ENCODE results near the gene RALGAPB.

RALGAPB gene

GRCh38 chr20:38548356-38549083 is 75.9 kb downstream of the RALGAPB start:
- no peak for DNase-seq (ENCODE audit: low read depth in 2 of 2)

- DNase-seq (ENCODE audit: low read depth in 2 of 2), result no peak
Observed at GRCh38 chr20:38550274-38550673, 77.6 kb downstream of the RALGAPB start.

- DNase-seq (ENCODE audit: low read depth in 2 of 2), result no peak
Observed at GRCh38 chr20:38551056-38551626, 78.5 kb downstream of the RALGAPB start.

GRCh38 chr20:38554986-38555385 is 82.3 kb downstream of the RALGAPB start:
- no peak for DNase-seq (ENCODE audit: low read depth in 2 of 2)

- no peak for DNase-seq (ENCODE audit: low read depth in 2 of 2)
Observed at GRCh38 chr20:38555395-38555794, 82.8 kb downstream of the RALGAPB start.

- DNase-seq (ENCODE audit: low read depth in 2 of 2), result no peak
Observed at GRCh38 chr20:38557174-38557573, 84.5 kb downstream of the RALGAPB start.

GRCh38 chr20:38558596-38559360 is 86.1 kb downstream of the RALGAPB start:
- DNase-seq (ENCODE audit: low read depth in 2 of 2), result no peak

- DNase-seq (ENCODE audit: low read depth in 2 of 2), result no peak
Observed at GRCh38 chr20:38559764-38560163, 87.1 kb downstream of the RALGAPB start.

- DNase-seq (ENCODE audit: low read depth in 2 of 2), result no peak
Observed at GRCh38 chr20:38563802-38564431, 91.3 kb downstream of the RALGAPB start.

- DNase-seq (ENCODE audit: low read depth in 2 of 2), result no peak
Observed at GRCh38 chr20:38564680-38565079, 92.0 kb downstream of the RALGAPB start.

GRCh38 chr20:38566036-38566598 is 93.5 kb downstream of the RALGAPB start:
- no peak for DNase-seq (ENCODE audit: low read depth in 2 of 2)

GRCh38 chr20:38569747-38570525 is 97.3 kb downstream of the RALGAPB start:
- no peak for DNase-seq (ENCODE audit: low read depth in 2 of 2)

- no peak for DNase-seq (ENCODE audit: low read depth in 2 of 2)
Observed at GRCh38 chr20:38573413-38573812, 100.8 kb downstream of the RALGAPB start.

GRCh38 chr20:38579219-38579910 is 106.7 kb downstream of the RALGAPB start:
- no peak for DNase-seq (ENCODE audit: low read depth in 2 of 2)

GRCh38 chr20:38579921-38580320 is 107.3 kb downstream of the RALGAPB start:
- DNase-seq (ENCODE audit: low read depth in 2 of 2), result no peak

GRCh38 chr20:38581013-38581412 is 108.4 kb downstream of the RALGAPB start, which contains the start of gene ADIG:
Gene ADIG, plus strand, starts transcription at chr20:38581197. Its CDS starts 54 bp downstream, at chr20:38581251.
- DNase-seq (ENCODE audit: low read depth in 2 of 2), result no peak

GRCh38 chr20:38581830-38582358 is 109.3 kb downstream of the RALGAPB start:
- no peak for DNase-seq (ENCODE audit: low read depth in 2 of 2)

- DNase-seq (ENCODE audit: low read depth in 2 of 2), result no peak
Observed at GRCh38 chr20:38583306-38583705, 110.7 kb downstream of the RALGAPB start.

GRCh38 chr20:38584099-38584763 is 111.6 kb downstream of the RALGAPB start:
- no peak for DNase-seq (ENCODE audit: low read depth in 2 of 2)

All from activated CD8-positive, alpha-beta memory T cell treated with anti-CD3 and anti-CD28 coated beads for 4 hours (primary cell).